Mucosa of rectum (tissue), 2 donors: ENCODE measurements around the gene PTPRD.

ENCODE experiments used
- H3K27ac ChIP-seq, 2 donors: one replicate each; pipeline ENCODE4 v1.7.0; 2013; ENCODE audit warnings: inconsistent platforms in 2 of 2, low read depth in 2 of 2, low read length in 2 of 2
- H3K27me3 ChIP-seq, 2 donors: one replicate each; pipeline ENCODE4 v1.7.0; 2013; ENCODE audit warnings: low read length in 2 of 2; ENCODE audit not compliant: control insufficient read depth in 2 of 2, insufficient read depth in 2 of 2
- H3K36me3 ChIP-seq, 2 donors: one replicate each; pipeline ENCODE4 v1.7.0; 2013; ENCODE audit warnings: low read length in 2 of 2; ENCODE audit not compliant: control insufficient read depth in 2 of 2, insufficient read depth in 2 of 2
- H3K4me1 ChIP-seq, 2 donors: one replicate each; pipeline ENCODE4 v1.7.0; 2013; ENCODE audit warnings: low read length in 2 of 2, mild to moderate bottlenecking in 1 of 2; ENCODE audit not compliant: control insufficient read depth in 2 of 2, insufficient read depth in 2 of 2
- H3K4me3 ChIP-seq, 2 donors: one replicate each; pipeline ENCODE4 v1.7.0; 2013; ENCODE audit warnings: low read length in 2 of 2
- H3K9ac ChIP-seq, 2 donors: one replicate each; pipeline ENCODE4 v1.7.0; 2013; ENCODE audit warnings: low read length in 2 of 2, low read depth in 1 of 2, mild to moderate bottlenecking in 1 of 2
- H3K9me3 ChIP-seq, 2 donors: one replicate each; pipeline ENCODE4 v1.7.0; 2013; ENCODE audit warnings: low read length in 2 of 2; ENCODE audit not compliant: control insufficient read depth in 2 of 2
- donor health status: healthy.
- donor health status: Normal muscosa, but diverticular disease.

PTPRD gene

DNA sequence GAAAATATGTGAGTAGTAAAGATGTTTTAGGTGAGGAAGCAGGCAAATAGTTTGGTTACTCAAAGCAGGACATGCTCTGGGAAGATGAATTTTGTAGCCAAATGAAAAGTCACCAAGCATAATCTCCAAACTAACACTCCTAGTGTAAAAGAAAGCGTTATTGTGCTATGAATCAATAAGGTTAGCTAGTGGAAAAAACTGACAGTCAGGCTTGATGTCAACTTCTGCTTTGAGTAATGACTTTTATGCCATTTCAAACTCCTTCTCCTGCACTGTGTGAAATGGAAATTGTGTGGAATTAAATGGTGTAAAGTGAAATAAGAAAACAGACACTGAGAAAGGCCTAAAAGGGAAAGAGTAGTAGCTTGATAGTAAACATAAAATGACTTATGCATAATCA lies 2176.0 kb downstream of the PTPRD start:
- Histone ChIP-seq H3K36me3 (no peaks in the 10 kb centered on the region), H3K27me3 (no peaks in the 10 kb centered on the region), H3K4me1 (no peaks in the 10 kb centered on the region), H3K4me3 (no peak overlapping the region), H3K9ac (no peak overlapping the region), H3K9me3 (no peaks in the 10 kb centered on the region), H3K27ac (no peak overlapping the region)

DNA sequence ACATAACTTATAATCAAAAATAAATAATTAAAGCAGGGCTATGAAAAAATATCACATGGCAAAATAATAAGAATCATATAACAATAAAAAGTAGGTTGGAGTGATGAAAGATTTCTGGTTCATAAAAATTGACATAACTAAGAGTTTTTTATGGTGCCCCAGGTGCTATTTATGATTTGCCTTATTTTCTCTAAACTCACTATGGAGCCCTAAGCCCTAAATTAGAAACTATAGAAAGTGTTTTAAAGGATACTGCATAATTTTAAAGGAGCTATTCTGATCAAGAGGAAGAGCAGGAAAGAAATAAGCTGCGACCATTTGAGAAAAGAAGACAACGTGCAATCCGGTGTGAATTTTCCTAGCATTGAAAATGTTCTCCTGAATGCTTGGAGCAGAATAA lies 2178.2 kb downstream of the PTPRD start:
- no peaks in the 10 kb centered on the region for H3K4me1 ChIP-seq
- no peaks in the 10 kb centered on the region for H3K9me3 ChIP-seq
- H3K27me3 ChIP-seq = no peaks in the 10 kb centered on the region
- H3K9ac ChIP-seq = no peak overlapping the region
- H3K36me3 ChIP-seq = no peaks in the 10 kb centered on the region
- H3K4me3 ChIP-seq = no peak overlapping the region
- H3K27ac ChIP-seq = no peak overlapping the region

DNA sequence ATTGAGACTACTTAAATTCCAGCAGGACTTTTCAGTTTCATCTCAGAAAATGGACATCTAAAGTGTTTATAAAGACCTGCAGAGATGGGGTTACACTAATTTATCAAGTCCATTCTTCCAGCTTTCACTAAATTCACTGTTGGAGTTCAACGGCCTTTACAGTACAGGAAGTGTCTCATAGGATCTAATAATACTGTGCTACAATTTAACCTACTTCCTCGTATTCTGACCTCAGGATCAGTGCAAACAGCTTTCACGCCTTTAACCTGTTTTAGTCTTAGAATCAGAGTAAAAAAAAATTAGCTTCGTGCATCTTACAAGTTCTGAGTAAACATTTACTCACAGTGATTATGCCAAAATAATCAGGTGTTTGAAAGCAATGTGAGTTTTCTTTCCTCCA lies 2180.6 kb downstream of the PTPRD start:
- Histone ChIP-seq H3K27me3 (no peaks in the 10 kb centered on the region), H3K4me1 (no peaks in the 10 kb centered on the region), H3K4me3 (no peak overlapping the region), H3K9me3 (no peaks in the 10 kb centered on the region), H3K36me3 (no peaks in the 10 kb centered on the region), H3K27ac (no peak overlapping the region), H3K9ac (no peak overlapping the region)

DNA sequence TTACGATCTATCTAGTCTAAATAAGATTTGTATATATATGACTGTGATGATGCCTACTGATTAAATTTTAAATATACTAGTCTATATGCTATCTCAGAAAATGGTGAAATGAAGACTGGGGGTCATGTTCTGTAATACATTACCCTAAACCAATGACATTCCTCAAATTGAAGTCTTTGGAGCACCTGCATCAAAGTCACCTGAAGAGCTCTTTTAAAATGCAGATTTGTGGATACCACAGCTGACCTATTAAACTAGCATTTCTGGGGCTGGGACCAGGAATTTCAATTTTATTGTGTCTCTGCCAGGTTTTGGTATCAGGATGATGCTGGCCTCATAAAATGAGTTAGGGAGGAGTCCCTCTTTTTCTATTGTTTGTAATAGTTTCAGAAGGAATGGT lies 2181.3 kb downstream of the PTPRD start:
- no peak overlapping the region for H3K4me3 ChIP-seq
- H3K9me3 ChIP-seq = no peaks in the 10 kb centered on the region
- H3K4me1 ChIP-seq = no peaks in the 10 kb centered on the region
- no peaks in the 10 kb centered on the region for H3K27me3 ChIP-seq
- H3K27ac ChIP-seq = no peak overlapping the region
- H3K36me3 ChIP-seq = no peaks in the 10 kb centered on the region
- no peak overlapping the region for H3K9ac ChIP-seq

DNA sequence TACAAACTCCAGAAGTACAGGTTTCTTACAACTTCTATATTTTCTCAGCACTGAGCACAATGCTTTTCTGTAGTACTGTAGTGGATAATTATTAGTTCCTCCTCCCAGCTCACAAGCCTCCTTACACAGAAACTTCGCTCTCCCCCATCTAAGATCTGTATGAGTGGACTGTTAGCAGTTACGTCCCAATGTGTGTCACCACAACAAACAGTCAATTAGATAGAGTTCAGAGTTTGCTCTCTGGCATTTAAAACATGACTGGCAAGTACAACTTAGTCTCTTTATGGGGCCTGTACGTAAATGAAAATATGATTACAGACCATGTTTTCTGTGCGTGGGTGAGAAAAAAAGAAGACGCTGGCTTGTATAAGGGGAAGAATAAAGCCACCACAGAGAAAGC lies 2181.9 kb downstream of the PTPRD start:
- Histone ChIP-seq H3K9me3 (no peaks in the 10 kb centered on the region), H3K9ac (no peak overlapping the region), H3K4me3 (no peak overlapping the region), H3K27ac (no peak overlapping the region), H3K36me3 (no peaks in the 10 kb centered on the region), H3K27me3 (no peaks in the 10 kb centered on the region), H3K4me1 (no peaks in the 10 kb centered on the region)

DNA sequence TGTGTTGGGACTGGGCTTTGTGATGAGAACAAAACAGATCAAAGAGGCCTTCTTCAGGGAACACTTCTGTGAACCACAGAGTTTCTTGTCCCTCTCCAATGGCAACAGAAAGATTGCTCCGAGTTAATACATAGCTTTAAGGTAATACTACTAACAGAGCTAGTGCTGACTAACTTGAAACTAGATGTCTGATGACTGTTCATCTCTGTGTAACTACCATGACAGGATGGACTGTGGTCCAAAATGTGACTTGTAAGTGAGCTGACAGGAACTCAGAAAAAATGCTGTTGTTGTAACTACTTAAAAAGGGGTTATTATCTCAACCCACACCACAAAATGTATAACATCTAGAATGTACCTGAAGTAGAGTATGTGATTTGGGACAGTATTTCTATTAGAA lies 2183.0 kb downstream of the PTPRD start:
- H3K36me3 ChIP-seq = no peaks in the 10 kb centered on the region
- no peak overlapping the region for H3K4me3 ChIP-seq
- no peaks in the 10 kb centered on the region for H3K4me1 ChIP-seq
- no peak overlapping the region for H3K9ac ChIP-seq
- H3K27me3 ChIP-seq = no peaks in the 10 kb centered on the region
- H3K27ac ChIP-seq = no peak overlapping the region
- H3K9me3 ChIP-seq = no peaks in the 10 kb centered on the region

DNA sequence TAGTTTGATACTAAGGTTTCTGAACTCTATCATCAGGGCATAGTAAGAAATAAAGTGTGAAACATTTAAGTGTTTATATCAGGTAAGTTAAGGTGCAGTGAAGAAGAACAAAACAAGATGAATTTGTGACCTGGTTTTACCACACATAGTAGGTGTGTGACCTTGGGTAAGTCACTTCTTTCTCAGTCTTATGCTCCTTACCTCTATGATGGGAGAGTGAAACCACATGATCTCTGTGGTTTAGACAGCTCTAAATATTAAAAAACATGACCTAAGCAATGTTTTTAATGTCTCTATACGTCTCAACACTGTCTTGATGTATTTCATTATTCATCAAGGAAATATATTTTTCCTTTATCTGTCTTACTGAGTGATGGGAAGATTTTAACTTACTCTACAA lies 2183.6 kb downstream of the PTPRD start:
- Histone ChIP-seq H3K4me1 (no peaks in the 10 kb centered on the region), H3K36me3 (no peaks in the 10 kb centered on the region), H3K4me3 (no peak overlapping the region), H3K27ac (no peak overlapping the region), H3K27me3 (no peaks in the 10 kb centered on the region), H3K9ac (no peak overlapping the region), H3K9me3 (no peaks in the 10 kb centered on the region)

DNA sequence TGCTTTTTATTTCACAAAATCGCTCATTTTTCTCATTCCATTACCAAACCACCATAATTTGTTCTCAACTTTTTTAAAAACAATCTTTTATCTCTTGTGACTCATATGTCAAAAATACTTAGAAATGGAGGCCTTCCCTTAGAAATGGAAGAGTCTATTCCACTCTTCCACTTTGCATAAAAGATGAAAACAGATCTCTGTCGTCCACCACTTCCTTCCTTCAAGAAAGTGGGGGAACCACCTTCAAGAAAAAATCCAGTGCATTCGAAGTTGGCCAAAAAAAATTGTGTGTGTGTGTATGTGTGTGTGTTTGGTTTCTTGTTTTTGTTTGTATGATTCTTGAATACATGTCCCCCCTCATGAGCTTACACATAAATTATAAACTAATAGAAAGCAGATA lies 2184.4 kb downstream of the PTPRD start:
- no peaks in the 10 kb centered on the region for H3K36me3 ChIP-seq
- H3K9me3 ChIP-seq = no peaks in the 10 kb centered on the region
- H3K4me3 ChIP-seq = no peak overlapping the region
- no peaks in the 10 kb centered on the region for H3K27me3 ChIP-seq
- H3K4me1 ChIP-seq = no peaks in the 10 kb centered on the region
- no peak overlapping the region for H3K9ac ChIP-seq
- no peak overlapping the region for H3K27ac ChIP-seq

DNA sequence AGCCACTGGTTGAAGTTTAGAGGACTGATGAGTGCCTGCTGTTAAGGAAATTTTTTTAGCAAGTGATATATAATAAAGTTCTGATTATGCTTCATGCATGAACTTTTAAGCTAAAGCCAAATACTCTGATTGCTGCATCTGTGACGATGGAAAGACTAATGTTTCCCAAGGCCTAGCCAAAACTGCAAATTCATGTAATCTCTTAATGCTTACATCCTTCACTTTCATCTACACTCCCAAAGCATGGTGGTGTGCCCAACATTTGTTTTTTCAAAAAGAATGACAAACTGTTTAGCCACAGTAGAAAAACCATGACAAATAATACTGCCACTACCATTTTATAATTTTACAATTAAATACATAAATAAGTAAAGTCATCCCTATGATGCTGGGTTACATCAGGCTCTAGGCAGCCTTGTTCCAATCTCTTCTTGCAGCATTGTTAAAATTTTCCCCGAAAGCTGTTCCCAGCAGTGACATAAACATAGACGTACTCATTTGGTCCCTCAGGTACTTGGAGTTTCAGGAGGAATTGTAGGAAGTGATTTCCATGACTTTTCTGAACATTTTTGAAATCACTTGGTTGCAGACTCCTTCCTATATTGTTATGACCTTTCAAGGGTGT lies 2187.9 kb downstream of the PTPRD start:
- Histone ChIP-seq H3K36me3 (no peaks in the 10 kb centered on the region), H3K4me1 (no peaks in the 10 kb centered on the region), H3K9ac (no peak overlapping the region), H3K27ac (no peak overlapping the region), H3K9me3 (no peaks in the 10 kb centered on the region), H3K27me3 (no peaks in the 10 kb centered on the region), H3K4me3 (no peak overlapping the region)

DNA sequence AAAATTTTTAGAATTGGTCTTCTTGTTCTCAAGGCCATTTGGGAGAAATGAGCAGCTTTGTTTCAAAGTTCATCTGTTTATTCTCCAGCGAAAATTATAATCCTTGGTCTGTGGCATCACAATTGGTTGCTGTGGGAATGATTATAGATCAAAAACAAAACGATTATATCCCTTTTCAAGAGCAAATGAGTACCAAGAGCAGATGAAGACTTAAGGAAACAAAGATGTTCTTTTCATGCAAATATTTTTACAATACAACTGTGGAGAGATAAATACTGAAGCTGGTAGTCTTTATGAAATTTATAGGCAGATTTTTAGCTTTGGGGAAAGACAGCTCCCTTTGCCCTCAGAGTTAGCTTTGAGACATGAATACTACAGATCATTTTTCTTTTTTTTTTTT lies 2192.4 kb downstream of the PTPRD start:
- Histone ChIP-seq H3K36me3 (no peaks in the 10 kb centered on the region), H3K9ac (no peak overlapping the region), H3K27me3 (no peaks in the 10 kb centered on the region), H3K9me3 (no peaks in the 10 kb centered on the region), H3K27ac (no peak overlapping the region), H3K4me3 (no peak overlapping the region), H3K4me1 (no peaks in the 10 kb centered on the region)
